8988T (cell line): ENCODE data around the gene UBE2E2.
A peak's percentile ranks its signal among the peaks of the same experiment; 100 is the strongest.

ENCODE experiments used
- DNase-seq: peaks from one replicate; pipeline ENCODE4 v3.0.0; 2011

Gene UBE2E2

DNA sequence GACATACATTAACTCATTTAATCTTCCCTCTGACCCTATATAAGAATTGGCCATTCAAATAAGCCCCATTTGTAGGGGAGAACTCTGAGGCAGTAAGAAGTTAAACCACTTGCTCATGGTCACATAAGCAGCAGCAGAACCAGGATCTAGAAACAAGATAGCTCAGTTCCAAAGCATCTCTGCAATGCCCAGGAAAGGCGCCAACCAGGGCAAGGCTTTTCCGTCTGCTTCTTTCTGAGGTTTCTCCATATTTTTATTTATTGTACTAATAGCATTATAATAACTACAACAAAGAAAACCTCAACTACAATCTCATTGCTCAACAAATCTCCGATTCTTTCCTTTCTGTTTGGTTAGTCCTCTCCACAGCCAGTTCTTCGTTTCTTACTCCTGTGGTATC lies 4.3 kb upstream of the UBE2E2 start:
- DNase-seq: no peak

DNA sequence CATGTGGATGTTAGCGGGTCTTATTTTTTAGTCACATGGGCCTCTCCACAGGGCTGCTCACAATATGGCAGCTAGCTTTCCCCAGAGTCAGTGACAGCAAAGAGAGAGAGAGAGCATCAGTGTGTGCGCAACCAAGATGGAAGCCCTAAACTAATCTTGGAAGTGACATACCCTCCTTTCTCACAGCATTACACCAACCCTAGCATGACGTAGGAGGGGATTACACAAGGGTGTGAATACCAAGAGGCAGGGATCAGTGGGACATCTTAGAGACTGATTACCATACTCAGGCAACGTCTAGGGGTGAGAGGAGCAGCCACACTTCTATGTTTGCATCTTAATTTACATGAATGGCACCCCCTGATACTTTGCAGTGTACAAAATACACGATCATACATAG lies 3.5 kb upstream of the UBE2E2 start:
- no peak for DNase-seq

DNA sequence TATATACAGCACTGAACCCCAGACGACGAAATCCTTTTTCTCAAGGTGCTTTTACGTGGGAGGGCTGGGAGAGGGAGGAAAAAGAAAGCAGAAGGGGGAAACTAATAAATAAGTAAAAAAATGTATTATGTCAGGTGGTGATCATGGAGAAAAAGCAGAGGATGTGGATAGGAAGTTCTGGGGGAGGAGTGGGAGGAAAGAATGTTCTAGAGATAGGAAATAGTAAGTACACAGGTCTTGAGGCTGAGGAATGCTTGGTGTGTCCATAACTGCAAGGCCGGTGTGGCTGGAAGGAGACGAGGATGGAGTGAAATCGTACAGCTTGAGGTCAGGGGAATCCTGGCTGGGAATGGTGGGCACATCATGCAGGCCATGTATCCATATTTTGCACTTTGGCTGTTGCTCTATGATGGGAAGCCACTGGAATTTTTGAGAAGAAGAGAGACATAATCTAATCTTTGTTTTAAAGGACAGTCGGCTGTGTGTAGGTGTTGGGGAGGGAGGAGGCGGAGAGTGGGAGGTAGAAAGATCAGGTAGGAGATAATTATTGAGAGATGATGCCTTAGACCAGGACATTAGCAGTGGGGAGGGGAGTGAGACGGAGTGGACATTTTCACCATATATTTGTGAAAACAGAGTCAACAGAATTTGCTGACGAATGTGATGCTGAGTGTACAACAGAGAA lies 1.8 kb upstream of the UBE2E2 start:
- DNase-seq: no peak

DNA sequence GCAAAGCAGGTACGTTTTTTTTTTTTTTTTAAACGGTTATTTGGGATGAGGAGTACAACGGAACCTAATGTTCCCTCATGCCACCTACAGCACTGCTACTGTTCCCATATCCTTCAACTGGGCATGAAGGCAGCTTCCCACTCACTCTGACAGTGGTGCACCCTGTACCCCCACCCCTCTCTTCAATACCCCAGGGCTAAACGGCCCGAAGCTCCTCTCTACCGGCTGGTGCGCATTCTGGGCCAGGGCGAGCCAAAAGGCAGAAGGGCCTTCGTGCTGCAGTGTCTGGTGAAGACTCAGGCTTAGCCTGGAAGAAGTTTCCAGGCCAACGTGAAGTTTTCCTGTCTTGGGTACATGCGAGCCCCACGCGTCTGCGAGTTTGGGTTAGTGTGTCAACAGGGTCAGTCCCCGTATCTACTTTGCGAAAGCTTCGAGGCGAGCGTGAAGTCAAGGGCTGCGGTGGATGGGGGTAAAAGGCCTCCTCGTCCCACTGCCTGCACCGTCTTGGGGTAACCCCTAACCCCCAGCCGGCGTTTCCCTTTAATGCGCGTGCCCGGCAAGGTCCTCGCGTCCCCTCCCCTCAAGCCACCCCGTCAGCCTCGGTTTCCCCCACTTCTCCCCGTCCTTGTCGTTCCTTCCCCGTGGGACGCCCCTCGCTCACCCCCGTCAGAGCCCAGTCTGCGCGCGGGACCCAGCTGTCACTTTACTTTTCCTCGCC lies 765 bp upstream of the UBE2E2 start:
- no peak for DNase-seq

DNA sequence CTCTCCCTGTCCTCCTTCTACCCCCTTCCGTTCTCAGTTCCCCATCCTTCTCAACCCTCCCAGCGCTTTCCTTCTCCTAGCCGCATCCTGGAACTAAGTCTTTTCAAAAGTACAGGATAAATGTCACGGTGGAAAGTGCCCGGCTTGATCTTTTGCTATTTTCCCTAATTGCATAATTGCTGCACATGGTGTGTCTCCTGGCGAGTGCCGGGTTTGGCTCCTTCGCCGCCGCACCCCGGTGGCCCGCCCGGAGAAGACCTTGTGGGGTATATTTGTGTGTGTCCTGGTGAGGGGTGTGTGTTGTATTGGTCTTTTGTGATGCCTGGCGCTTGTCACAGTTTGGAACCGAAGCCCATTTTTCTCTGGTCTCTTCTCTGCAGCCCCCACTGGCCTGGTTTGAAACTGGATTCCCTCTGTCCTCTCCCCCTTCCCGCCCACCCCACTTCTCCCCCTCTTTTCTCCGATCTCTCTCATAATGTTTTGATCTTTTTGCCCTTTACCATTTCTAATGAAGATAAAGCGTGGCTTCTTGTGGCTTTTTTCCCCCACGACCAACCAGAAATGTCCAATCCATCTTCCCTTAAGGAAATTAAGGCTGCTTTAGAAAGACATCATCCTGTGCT lies 692 bp downstream of the UBE2E2 start:
- DNase-seq: peak; percentile 22

DNA sequence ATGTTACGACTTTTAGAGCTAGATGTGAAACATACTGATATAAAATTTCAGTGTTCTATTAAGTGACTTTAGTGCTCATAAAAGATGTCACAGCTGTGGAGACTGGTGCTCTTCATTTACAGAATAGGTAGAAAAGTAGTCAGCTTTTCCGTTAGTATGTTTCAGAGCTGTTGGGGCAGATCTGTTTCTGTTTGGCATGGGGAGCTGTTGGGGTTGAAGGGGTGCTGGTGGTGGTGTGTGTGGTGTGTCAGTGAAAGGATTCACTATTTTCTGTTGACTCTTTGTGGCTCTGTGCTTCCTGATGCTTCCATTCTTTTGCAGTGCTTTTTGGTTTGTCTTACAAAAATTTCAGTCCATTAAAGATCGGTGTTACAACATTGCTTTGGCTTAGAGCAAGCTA lies 3.2 kb downstream of the UBE2E2 start:
- DNase-seq: no peak

DNA sequence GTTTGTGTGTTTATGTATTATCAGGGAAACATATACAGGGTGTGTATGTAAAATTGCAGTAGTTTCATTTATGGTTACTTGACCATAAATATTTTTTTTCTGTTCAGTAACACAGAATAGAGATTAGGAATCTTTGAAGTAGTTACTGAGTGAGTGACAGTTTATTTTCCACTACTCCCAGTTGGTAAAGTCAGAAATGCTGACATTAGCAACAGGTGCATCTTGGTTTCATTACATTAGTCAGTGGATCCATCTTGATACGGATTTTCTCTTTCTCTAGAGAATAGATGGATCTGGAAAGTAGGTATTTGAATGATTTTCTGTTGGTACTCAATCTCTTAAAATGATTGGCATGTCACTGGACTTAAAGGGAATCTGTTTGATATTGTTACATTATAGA lies 6.0 kb downstream of the UBE2E2 start:
- no peak for DNase-seq

DNA sequence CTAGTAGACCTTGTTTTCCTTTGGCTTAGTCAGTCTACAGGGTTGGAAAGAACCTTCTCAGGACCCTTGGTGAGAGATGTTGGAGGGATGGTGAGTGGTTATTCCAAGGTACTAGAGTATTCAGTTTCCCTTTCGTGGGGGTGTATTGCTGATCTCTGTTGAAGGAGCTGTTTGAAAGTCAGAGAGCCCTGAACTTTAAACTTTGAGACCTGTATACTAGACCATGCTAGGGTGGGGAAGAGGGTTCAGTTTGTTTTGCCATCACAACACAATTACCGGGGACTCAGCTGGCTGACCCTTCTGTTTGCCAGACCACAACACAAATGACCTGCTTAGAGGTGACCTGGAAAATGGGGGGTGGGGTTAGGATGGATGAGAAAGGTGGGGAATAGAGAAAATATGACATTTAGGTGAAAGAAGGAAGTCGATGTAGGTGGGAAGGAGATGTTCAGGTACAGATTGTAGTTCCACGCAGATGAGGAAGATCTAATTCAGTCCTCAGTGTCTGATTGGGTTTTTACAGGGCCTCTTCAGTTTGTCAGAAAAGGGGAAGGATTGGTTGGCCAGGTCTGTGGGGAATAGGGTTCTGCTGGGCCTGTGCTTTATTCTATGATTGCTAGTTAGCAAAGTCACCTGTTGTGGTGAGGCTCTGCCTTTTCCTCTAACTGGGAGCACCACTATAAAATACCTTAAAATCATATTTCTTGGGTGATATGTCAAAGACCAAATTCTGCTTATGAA lies 6.8 kb downstream of the UBE2E2 start:
- DNase-seq: no peak

DNA sequence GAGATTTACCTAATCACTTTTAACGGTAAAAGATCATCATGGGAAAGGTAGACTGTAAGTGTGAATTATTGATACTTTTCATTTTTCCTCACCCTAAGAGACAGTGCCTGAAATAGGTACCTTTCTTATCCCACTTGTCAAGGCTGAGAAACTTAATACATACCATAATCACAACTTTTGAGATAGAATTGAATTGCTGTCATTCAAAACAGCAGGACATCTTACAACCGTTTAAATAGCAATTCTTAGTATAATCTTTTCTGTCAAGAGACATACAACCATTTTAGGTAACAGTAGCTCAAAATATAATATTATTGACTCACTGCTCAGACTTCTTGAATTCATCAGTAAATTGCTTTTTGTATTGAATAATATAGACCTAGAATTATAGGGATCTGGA lies 10.7 kb downstream of the UBE2E2 start:
- DNase-seq: no peak

DNA sequence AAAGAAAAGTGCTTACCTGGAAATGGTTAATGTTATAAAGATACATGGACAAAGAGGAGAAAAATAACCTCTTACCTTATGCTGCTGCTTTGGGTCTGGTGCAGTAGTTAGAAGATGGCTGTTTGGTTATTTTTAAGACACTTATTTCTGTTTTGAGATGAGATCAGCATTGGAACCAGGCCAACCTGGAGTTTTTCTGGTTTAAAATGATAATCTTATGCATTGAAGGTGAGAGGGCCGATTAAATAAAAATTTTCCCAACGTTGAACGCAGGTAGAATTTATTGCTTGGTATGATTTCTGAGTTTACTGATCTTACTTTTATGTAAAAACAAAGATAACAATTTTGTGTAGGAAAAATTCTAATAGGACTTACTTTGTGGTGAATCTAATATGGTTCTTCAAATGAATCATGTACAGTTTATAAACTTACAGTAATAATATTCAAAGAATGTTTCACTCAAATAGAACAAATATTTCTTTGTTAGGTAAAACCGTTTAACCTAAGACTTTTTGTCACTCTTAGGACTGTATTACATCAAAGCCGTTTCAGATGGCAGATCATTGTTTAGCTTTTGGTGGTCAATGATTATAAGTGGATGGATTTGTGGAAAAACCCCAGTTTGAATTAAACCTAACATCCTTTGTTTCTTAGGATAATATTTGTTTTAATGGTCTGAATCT lies 14.9 kb downstream of the UBE2E2 start:
- DNase-seq: no peak

DNA sequence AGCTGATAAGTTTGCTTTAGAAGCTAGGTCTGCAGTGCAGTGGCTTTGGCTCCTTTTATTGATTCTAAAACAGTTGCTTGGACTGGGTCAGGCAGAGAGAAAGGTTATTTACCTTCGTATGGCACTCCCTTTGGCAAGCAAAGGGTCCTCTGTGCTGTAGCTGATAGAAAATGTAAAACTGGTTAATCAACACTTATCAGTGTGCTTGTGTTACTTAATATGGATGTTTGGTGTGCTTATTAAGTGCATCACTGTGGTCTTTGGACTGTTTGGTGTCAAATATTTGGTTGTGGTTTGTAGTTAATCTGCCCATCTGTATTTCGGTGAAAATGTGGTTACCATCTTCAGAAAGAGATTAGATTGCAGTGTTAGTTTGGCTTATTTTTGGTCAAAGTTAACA lies 16.0 kb downstream of the UBE2E2 start:
- no peak for DNase-seq

DNA sequence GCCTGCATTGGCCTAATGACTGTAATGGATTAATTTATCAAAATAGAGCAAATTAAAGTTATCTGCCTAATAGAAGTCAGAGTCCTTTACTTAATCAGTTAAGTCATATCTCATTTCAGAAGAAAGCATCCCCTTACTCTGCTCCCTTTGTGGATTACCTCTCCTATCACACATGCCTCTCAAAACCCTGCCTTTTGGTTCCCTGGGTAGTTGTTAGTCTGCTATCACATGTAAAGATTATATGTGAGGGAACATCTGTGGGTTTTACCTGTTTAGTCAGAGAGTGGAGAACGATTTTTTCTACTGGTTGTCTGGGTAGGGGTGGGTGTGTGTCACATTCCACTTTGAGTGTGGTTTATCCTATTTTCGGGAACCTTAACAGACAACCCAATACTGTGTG lies 16.4 kb downstream of the UBE2E2 start:
- no peak for DNase-seq

DNA sequence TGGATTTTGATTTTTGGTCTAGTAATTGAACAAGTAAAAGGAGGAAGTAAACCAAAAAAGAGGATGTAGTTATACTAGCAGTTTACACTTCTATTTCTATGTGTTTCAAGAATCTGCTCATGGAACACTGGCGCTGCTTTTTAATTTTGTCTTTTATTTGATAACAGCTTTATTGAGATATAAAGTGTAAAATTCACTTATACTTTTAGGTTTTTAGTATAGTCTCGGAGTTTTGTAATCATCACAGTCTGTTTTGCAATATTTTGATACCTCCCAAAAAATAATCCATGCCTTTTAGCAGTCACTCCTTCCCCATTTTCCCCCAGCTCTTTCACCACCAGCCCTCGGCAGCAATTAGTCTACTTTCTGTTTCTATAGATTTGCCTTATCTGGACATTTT lies 18.0 kb downstream of the UBE2E2 start:
- DNase-seq: no peak

DNA sequence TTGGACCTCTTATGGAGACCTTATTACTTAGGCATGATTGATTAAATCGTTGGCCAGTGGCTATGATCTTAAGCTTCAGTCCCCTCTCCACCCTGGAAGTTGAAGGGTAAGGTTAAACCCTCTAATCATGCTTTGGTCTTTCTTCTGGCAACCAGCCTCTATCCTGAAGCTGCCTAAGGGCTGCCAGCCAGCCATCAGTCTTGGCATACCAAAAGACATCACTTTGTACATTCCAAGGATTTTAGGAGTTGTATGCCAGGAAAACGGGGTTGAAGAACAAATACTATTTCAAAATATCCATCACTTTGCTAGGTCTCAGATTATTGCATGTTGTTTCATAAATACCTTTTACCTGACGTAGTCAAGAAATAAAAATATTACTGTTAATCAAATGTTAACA lies 28.9 kb downstream of the UBE2E2 start:
- no peak for DNase-seq

DNA sequence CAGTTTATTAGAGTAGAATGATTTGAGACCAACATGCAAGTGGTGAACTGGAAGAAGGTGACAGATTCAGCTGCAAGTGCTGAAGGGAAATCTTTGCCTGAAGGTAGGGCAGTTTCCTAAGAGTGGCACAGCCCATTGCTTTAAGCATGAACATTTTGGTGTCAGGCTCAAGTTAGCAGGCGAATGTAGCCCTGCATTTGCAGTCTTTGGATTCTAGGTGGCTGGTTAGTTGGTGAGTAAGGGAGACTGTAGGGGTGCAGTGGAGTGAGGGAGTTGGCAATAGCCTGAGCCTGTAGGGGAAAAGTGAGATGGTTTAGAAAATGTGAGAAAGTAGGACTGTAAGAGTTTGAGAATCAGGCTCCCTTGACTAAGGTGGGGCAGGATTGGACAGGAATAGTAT lies 29.7 kb downstream of the UBE2E2 start:
- no peak for DNase-seq

DNA sequence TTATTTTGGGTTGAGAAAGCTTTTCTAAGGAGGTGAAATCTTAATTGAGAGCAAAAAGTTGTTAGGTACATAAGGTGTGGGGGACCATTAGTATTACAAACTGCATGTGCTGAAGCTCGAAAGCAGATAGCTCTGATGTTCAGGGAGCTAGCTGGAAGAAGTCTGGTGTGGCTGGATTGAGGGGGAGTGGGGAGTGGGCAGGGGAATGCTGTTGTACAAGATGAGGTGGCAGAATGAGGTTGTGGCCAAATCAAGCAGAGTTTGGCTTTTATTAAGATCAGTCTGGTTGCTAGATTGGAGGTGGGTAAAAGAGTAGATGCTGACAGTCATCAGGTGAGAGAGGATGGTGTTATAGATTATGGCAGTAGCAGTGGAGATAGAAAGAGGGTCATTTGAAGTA lies 32.1 kb downstream of the UBE2E2 start:
- DNase-seq: no peak

DNA sequence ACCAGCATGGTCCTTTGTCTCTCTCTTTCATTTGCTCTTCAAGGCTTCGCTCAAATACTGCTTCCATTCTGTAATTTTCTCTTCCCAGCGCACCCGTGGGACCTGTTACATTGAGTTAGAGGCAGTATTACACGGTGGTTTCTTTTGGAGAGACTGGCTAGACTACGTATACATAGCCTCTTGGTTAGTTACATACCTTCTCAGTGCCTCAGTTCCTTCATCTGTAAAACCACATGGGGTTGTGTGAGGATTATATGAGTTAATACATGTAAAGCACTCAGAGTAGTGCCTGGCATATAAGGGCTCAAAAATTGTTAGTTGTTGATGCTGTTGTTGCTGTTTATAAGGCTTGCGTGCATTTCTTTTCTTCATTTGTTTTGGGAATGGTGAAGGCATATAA lies 33.8 kb downstream of the UBE2E2 start:
- DNase-seq: no peak

DNA sequence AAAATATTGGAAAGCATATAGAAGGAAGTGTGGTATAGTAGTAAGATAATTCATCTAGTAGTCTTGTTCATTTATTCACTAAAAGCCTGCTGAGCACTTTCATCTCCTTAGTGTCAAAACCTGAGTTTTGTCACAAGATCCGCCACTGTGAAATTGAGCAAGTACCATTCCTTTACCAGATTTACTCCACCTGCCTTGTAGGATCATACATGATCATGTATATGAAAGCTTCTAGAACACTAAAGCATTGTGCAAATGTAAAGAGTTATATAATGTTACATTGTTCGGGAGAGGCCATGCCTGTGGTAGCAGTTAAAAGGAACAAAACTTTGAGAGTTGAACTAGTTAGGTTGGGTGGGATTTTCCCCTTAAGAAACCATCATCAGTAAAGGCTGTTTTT lies 35.0 kb downstream of the UBE2E2 start:
- DNase-seq: no peak

DNA sequence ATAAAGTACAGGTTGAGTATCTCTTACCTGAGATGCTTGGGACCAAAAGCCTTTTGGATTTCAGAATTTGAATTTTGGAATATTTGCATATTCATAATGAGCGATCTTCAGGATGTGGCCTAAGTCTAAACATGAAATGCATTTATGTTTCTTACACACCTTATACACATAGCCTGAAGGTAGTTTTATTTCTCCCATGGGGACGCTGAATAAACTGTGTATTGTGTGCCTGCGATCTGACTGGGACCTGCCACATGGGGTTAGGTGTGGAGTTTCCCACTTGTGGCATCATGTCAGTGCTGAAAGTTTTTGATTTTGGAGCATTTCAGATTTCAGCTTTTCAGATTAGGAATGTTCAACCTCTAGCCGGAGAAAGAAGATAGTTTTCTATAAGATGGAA lies 35.5 kb downstream of the UBE2E2 start:
- no peak for DNase-seq

DNA sequence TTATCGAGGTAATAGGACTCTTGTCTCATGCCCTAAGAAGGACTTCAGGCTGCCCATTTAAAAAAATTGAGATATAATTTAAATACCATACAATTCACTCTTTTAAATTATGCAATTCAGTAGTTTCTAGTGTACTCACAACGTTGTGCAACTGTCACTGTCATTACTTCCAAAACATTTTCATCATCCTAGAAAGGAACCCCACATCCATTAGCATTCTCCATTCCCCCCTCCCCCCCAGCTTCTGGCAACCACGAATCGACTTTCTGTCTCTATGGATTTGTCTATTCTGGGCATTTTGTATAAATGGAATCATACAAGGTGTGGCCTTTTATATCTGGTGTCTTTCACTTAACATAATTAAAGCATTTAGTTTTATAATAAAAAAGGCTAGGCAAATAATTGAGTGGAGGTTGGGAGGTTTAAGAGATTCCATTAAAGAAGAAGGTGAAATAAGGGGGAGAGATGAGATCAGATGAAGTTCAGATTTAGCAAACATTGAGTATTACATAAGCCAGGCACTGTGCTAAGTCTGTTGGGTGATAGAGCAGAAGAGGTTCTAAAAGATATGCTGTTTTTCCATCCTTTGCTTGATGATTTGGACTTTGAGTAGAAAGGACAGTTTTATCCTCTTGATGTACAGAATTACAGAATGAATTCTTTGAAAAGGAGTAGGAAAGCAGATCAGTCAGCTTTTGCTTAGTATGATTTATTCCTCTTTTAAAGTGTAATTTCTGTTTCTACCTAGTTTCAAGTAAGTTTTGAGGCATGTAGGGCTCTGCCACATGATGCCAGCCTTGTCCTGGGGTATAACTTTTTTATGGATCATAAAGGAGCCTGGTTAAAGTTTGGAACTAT lies 36.3 kb downstream of the UBE2E2 start:
- no peak for DNase-seq

DNA sequence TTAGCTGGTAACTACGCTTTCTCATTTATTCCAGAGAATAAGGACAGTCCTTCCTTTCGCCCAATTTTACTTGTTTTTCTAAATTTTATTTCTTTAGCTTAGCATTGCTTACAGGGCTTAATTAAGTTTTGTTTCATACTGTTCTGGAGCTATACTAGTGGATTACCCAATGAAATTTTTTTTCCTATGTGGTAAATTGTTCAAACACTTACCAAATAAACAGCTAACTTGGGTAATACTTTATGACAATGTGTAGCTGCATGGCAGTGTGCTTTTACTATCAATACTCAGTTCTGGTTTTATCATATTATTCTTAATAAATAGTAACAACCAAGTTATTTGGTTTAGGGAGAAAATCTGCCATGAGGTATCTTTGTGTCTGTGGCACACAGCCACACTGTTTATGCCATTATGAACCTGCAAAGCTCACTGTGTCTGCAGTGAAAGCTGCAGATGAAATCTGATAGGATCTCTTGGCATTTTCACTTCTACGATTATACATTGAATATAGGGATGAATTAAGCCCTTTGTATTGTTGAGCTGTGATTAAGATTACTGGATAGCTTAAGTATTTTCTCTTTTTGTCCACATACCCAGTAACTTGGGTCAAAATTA lies 37.2 kb downstream of the UBE2E2 start:
- DNase-seq: no peak

DNA sequence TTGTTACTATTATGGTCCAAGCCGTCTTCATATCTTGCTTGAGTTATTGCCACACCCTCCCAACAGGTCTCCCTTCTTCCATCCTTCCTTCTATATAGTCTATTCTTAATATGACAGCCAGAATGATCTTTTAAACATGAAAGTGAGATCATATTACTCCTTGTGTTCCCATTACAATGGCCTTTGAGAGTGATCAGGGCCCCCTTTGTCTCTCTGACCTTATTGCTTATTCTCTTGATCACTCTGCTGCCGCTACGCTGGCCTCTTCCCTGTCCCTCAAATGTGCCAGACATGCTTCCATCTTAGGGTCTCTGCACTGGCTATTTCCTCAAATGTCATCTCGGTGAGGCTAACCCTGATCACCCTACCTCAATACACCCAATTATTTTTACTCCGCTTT lies 38.1 kb downstream of the UBE2E2 start:
- DNase-seq: no peak
